Fibroblast of mammary gland (primary cell): ENCODE results near the gene ARHGAP15.

Experiments used
- DNase-seq: peaks from one replicate; pipeline ENCODE4 v3.0.0-alpha.2; 2010; ENCODE audit warnings: low read depth
- H3K4me3 ChIP-seq: 2 replicates; pipeline ENCODE4 v1.5.1; 2011; ENCODE audit warnings: low read depth, mild to moderate bottlenecking, low read length, moderate library complexity; ENCODE audit not compliant: control insufficient read depth
- TF ChIP-seq, protein P1 (sequence below): conservative IDR thresholded peaks from 2 replicates; pipeline ENCODE4 v1.5.1; 2011; ENCODE audit warnings: low read depth, low read length, inconsistent platforms; ENCODE audit not compliant: control insufficient read depth, insufficient read depth

The ARHGAP15 gene

GRCh38 chr2:143807671-143808070 lies 678.5 kb downstream of the ARHGAP15 start:
- DNase-seq, result peak; percentile 34
- TF ChIP-seq, protein P1, sequence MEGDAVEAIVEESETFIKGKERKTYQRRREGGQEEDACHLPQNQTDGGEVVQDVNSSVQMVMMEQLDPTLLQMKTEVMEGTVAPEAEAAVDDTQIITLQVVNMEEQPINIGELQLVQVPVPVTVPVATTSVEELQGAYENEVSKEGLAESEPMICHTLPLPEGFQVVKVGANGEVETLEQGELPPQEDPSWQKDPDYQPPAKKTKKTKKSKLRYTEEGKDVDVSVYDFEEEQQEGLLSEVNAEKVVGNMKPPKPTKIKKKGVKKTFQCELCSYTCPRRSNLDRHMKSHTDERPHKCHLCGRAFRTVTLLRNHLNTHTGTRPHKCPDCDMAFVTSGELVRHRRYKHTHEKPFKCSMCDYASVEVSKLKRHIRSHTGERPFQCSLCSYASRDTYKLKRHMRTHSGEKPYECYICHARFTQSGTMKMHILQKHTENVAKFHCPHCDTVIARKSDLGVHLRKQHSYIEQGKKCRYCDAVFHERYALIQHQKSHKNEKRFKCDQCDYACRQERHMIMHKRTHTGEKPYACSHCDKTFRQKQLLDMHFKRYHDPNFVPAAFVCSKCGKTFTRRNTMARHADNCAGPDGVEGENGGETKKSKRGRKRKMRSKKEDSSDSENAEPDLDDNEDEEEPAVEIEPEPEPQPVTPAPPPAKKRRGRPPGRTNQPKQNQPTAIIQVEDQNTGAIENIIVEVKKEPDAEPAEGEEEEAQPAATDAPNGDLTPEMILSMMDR, result no peak
- H3K4me3 ChIP-seq, result no peak overlapping the region

DNA sequence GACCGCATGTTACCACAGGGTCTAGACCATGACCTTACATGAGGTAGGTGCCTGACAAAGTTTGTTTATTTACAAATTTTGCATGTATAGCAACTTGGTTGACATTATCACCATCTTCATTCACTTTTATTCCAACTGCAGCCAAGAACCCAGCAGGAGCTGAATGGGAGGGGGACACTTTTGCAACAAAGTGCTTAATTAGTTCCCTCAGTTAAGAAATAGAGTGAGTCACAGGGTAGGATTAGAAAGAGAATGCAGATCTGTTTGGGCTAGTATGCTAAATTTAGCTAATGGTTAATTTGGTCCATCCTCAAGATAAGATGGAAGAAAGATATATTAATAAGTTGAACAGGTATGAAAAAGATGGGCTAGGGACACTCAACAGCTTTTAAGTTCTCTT lies 678.9 kb downstream of the ARHGAP15 start:
- TF ChIP-seq, protein P1, result no peak
- peak; percentile 28 for DNase-seq
- H3K4me3 ChIP-seq, result no peak overlapping the region

GRCh38 chr2:143815082-143815481 lies 685.9 kb downstream of the ARHGAP15 start:
- H3K4me3 ChIP-seq, result no peak overlapping the region
- no peak for DNase-seq
- TF ChIP-seq, protein P1, result no peak

GRCh38 chr2:143816916-143817315 lies 687.7 kb downstream of the ARHGAP15 start:
- DNase-seq, result no peak
- H3K4me3 ChIP-seq, result no peak overlapping the region
- TF ChIP-seq, protein P1, result no peak
